B cell (primary cell): ENCODE data around the gene ULBP1. TPM values are rescaled to one million over a fixed set of nuclear protein-coding genes. Genes with fewer than 3 reads are reported as not detected.

Experiments used
- ATAC-seq: fragments of 200-7000 bp; cut with Tn5 transposase; one replicate; pipeline ENCODE4 v1.10.0; 2021; ENCODE audit warnings: low read depth, mild to moderate bottlenecking, moderate number of reproducible peaks, moderate library complexity
- CTCF ChIA-PET: fragments of 350-600 bp; sonication (Branson Sonifier 250); formaldehyde crosslinking; loops from one replicate; lab custom pipeline; 2021; ENCODE audit warnings: antibody characterized with exemption, inconsistent platforms; lab: Charles Lee
- POLR2A ChIA-PET: fragments of 350-600 bp; sonication (Branson Sonifier 250); formaldehyde crosslinking; loops from one replicate; lab custom pipeline; 2021; ENCODE audit warnings: antibody characterized with exemption; lab: Charles Lee
- DNase-seq: peaks from one replicate; pipeline ENCODE4 v3.0.0; 2013
- H2AFZ ChIP-seq: 2 replicates; pipeline ENCODE4 v1.6.1; 2012; ENCODE audit warnings: mild to moderate bottlenecking, low read depth, low read length; ENCODE audit not compliant: insufficient read depth, poor library complexity, severe bottlenecking
- H3K27ac ChIP-seq, 2 donors: 1 replicate in 1 of 2; 2 replicates in 1 of 2; pipeline ENCODE4 v1.5.1; 2012 to 2013; ENCODE audit warnings: low read length in 2 of 2, mild to moderate bottlenecking in 2 of 2, moderate library complexity in 1 of 2
- H3K27me3 ChIP-seq, 4 experiments: fragments of 200-600 bp in 1 of 4; sonication (generic) in 1 of 4; replicated peaks in 1 of 4; 1 replicate in 2 of 4; 2 replicates in 2 of 4; pipeline versions ENCODE4 v1.6.1 to v1.7.0; 2013 to 2016; ENCODE audit warnings: low read length in 3 of 4, mild to moderate bottlenecking in 2 of 4, mixed read lengths in 1 of 4, moderate library complexity in 1 of 4; ENCODE audit not compliant: insufficient read depth in 4 of 4, control insufficient read depth in 3 of 4; ENCODE audit errors: control extremely low read depth in 1 of 4
- H3K36me3 ChIP-seq, 2 experiments: replicated peaks in 1 of 2; 1 replicate in 1 of 2; 2 replicates in 1 of 2; pipeline versions ENCODE4 v1.6.1 to v1.7.1; 2013; ENCODE audit warnings: low read length in 1 of 2; ENCODE audit not compliant: insufficient read depth in 2 of 2, control insufficient read depth in 1 of 2; ENCODE audit errors: control extremely low read depth in 1 of 2, extremely low read depth in 1 of 2
- H3K4me1 ChIP-seq, 2 donors: fragments of 200-600 bp in 1 of 2; sonication (generic) in 1 of 2; 1 replicate in 1 of 2; 2 replicates in 1 of 2; pipeline versions ENCODE4 v1.5.1 to v1.6.1; 2013 to 2017; ENCODE audit warnings: low read length in 2 of 2; ENCODE audit not compliant: control insufficient read depth in 2 of 2, insufficient read depth in 2 of 2
- H3K4me2 ChIP-seq: replicated peaks from 2 replicates; pipeline ENCODE3; 2012; ENCODE audit warnings: mild to moderate bottlenecking, low read depth, low read length; ENCODE audit not compliant: poor library complexity, severe bottlenecking
- H3K4me3 ChIP-seq, 5 experiments: fragments of 200-600 bp in 1 of 5; sonication (generic) in 1 of 5; 1 replicate in 3 of 5; 2 replicates in 2 of 5; pipeline versions ENCODE4 v1.5.1 to v1.7.0; 2011 to 2016; ENCODE audit warnings: low read length in 4 of 5, mild to moderate bottlenecking in 4 of 5, low read depth in 2 of 5, control low read depth in 1 of 5, moderate library complexity in 1 of 5; ENCODE audit not compliant: insufficient read depth in 1 of 5; ENCODE audit errors: control extremely low read depth in 1 of 5, extremely low read depth in 1 of 5
- H3K79me2 ChIP-seq: fragments of 200-600 bp; sonication (generic); one replicate; pipeline ENCODE4 v1.6.0; 2016; ENCODE audit warnings: low read length; ENCODE audit not compliant: control insufficient read depth, insufficient read depth
- H3K9ac ChIP-seq: fragments of 200-600 bp; sonication (generic); 2 replicates; pipeline ENCODE4 v1.6.1; 2017; ENCODE audit warnings: mild to moderate bottlenecking, low read length, moderate library complexity
- H3K9me3 ChIP-seq, 3 donors: one replicate each; pipeline versions ENCODE4 v1.6.1 to v1.7.1; 2013; ENCODE audit warnings: low read length in 2 of 3; ENCODE audit not compliant: control insufficient read depth in 2 of 3, insufficient read depth in 1 of 3; ENCODE audit errors: control extremely low read depth in 1 of 3
- H4K20me1 ChIP-seq: 2 replicates; pipeline ENCODE4 v1.6.0; 2012; ENCODE audit warnings: mild to moderate bottlenecking, low read length; ENCODE audit not compliant: insufficient read depth, control insufficient read depth, poor library complexity, severe bottlenecking
- H3K27ac Mint-ChIP-seq: one replicate; pipeline ENCODE4 v1.8.0; 2021; ENCODE audit warnings: mixed read lengths
- H3K27me3 Mint-ChIP-seq: one replicate; pipeline ENCODE4 v1.8.0; 2021; ENCODE audit warnings: mixed read lengths
- H3K4me1 Mint-ChIP-seq: one replicate; pipeline ENCODE4 v1.8.0; 2021; ENCODE audit warnings: mixed read lengths
- H3K4me3 Mint-ChIP-seq: one replicate; pipeline ENCODE4 v1.8.0; 2021; ENCODE audit warnings: mixed read lengths
- H3K9me3 Mint-ChIP-seq: one replicate; pipeline ENCODE4 v1.8.0; 2022; ENCODE audit warnings: mixed read lengths; ENCODE audit not compliant: insufficient read depth
- EZH2 ChIP-seq: IDR thresholded peaks from 2 replicates; pipeline ENCODE4 v1.6.1; 2012; ENCODE audit warnings: borderline replicate concordance, low read depth, mild to moderate bottlenecking, moderate library complexity, low read length; ENCODE audit not compliant: insufficient read depth, poor library complexity, severe bottlenecking
- WGBS: methylation state at CpG from one replicate; pipeline ENCODE4 v1.1.5; 2013; ENCODE audit warnings: missing lambda C conversion rate; ENCODE audit not compliant: insufficient coverage; 5-methylcytosine and 5-hydroxymethylcytosine counted together
- intact Hi-C: fragments of 100-400 bp; cut with micrococcal nuclease; formaldehyde crosslinking; loops from one replicate; pipeline ENCODE4 v1.10.0; 2022
- polyA plus RNA-seq: library from polyadenylated mRNA; depleted of rRNA; stranded (reverse); fragments of >200 nt; gene quantifications from 2 replicates; pipeline ENCODE4 v1.2.3, GENCODE V29; 2012
- total RNA-seq, 2 donors: library from RNA; stranded (reverse); fragments of 120-200 nt in 1 of 2; gene quantifications; 1 replicate in 1 of 2; 2 replicates in 1 of 2; pipeline versions ENCODE4 v1.2.3 to v1.2.4, GENCODE V29; 2013 to 2022
- TF ChIP-seq, protein P1 (sequence below): fragments of 200-600 bp; IDR thresholded peaks from one replicate; pipeline ENCODE4 v1.8.0; 2022; ENCODE audit warnings: antibody characterized with exemption, mild to moderate bottlenecking

Gene ULBP1
- total and polyA plus RNA-seq, 2 donors (not counting 1 experiment from before 2014, with no cell fraction given), result 0.04 to 0.12 TPM

DNA sequence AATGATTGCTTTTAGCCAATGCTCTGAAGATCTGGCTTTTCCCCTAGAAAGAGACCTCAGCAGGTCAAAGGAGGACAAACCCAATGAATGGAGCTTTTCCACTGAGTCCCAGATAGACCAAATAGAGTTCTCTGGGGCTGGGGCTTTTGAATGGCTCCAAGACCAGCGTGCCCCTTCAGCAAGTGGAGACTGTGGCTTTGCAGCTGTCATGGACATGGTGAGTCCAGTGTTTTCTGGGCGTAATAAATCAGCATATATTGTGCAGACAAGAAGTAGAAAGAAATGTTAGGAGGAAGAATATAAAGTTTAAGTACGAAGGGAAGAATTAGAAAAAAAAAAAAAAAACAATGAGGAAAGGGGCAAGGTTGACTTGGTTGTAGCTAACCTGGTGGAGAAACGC, 28.1 kb downstream of the ULBP1 start:
- H3K4me2 ChIP-seq, result no peak overlapping the region
- H4K20me1 ChIP-seq, result peaks cover 5% of the 10 kb centered on the region
- peaks cover 0 to 78% (median 56%) of the 10 kb centered on the region in 4 experiments for H3K27me3 ChIP-seq
- H3K36me3 ChIP-seq, result no peaks in the 10 kb centered on the region
- DNase-seq (no peak), ATAC-seq (no peak)
- Mint-ChIP-seq H3K27ac (no peak overlapping the region), H3K9me3 (no peaks in the 10 kb centered on the region), H3K4me1 (peaks cover 31% of the 10 kb centered on the region), H3K27me3 (peaks cover 73% of the 10 kb centered on the region), H3K4me3 (peak overlapping the region; percentile 90)
- intact Hi-C loops, result loop anchor here (2.0 kb wide), 1 partner anchor 13 kb away; no protein-coding TSS in a partner anchor
- CTCF ChIA-PET, result interaction anchor here (2.4 kb wide), 1 partner anchor 25 kb away, joined by 8 read pairs; no protein-coding TSS in a partner anchor
- POLR2A ChIA-PET, result no interaction called here
- WGBS, result 36% methylated on average over 4 of the region's 4 CpGs
- H3K79me2 ChIP-seq, result no peaks in the 10 kb centered on the region
- H3K9ac ChIP-seq, result no peak overlapping the region
- H3K9me3 ChIP-seq, result peaks cover 0 to 36% (median 13%) of the 10 kb centered on the region in 3 donors
- peaks cover 29 to 38% of the 10 kb centered on the region in 2 donors for H3K4me1 ChIP-seq
- no peak overlapping the region for H2AFZ ChIP-seq
- H3K4me3 ChIP-seq, result no peak overlapping the region
- H3K27ac ChIP-seq, result no peak overlapping the region
- TF ChIP-seq EZH2, result no peak
- TF ChIP-seq, protein P1, sequence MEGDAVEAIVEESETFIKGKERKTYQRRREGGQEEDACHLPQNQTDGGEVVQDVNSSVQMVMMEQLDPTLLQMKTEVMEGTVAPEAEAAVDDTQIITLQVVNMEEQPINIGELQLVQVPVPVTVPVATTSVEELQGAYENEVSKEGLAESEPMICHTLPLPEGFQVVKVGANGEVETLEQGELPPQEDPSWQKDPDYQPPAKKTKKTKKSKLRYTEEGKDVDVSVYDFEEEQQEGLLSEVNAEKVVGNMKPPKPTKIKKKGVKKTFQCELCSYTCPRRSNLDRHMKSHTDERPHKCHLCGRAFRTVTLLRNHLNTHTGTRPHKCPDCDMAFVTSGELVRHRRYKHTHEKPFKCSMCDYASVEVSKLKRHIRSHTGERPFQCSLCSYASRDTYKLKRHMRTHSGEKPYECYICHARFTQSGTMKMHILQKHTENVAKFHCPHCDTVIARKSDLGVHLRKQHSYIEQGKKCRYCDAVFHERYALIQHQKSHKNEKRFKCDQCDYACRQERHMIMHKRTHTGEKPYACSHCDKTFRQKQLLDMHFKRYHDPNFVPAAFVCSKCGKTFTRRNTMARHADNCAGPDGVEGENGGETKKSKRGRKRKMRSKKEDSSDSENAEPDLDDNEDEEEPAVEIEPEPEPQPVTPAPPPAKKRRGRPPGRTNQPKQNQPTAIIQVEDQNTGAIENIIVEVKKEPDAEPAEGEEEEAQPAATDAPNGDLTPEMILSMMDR, result no peak

DNA sequence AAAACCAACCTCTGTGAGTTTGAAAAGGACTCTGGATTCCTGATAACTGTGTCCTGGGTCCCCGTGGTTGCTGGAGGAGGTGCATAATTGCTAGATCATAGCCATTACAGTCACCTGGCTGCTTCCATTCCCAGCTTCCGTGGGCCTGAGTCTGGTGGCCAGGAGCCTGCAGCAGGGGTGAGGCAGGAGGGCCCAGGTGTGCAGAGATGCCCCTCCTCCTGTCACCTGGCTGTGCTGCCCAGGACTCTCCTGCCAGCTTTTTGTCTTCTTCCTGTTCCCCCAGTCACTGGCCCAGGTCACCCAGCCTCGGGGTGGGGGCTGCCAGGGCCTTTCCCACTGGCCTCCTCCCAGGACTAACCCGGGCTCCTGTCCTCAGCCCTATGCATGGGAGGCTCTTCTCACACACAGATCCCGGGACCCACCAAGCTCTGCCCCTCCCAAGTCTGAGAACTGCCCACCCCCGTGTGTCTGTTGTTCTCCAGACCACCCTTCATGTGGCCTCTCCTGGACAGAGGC, 31.6 kb downstream of the ULBP1 start:
- ChIA-PET CTCF (no interaction called here), POLR2A (no interaction called here)
- Mint-ChIP-seq H3K4me3 (no peak overlapping the region), H3K27ac (no peak overlapping the region), H3K4me1 (peaks cover 15% of the 10 kb centered on the region), H3K9me3 (no peaks in the 10 kb centered on the region), H3K27me3 (peaks cover 53% of the 10 kb centered on the region)
- WGBS, result 86% methylated on average over 6 of the region's 6 CpGs
- peaks cover 5% of the 10 kb centered on the region for H4K20me1 ChIP-seq
- no peak overlapping the region for H3K27ac ChIP-seq
- no peaks in the 10 kb centered on the region for H3K36me3 ChIP-seq
- no peak overlapping the region for H3K4me3 ChIP-seq
- no peak overlapping the region for H3K4me2 ChIP-seq
- DNase-seq, result no peak
- intact Hi-C loops, result no loop called here
- ATAC-seq, result no peak
- H3K4me1 ChIP-seq, result peaks cover 15 to 21% of the 10 kb centered on the region in 2 donors
- H3K9ac ChIP-seq, result no peak overlapping the region
- no peak overlapping the region for H2AFZ ChIP-seq
- TF ChIP-seq, protein P1, result no peak
- no peak for TF ChIP-seq EZH2
- no peaks in the 10 kb centered on the region for H3K79me2 ChIP-seq
- peaks cover 0 to 8% (median 0%) of the 10 kb centered on the region in 3 donors for H3K9me3 ChIP-seq
- H3K27me3 ChIP-seq, result peaks cover 0 to 50% (median 25%) of the 10 kb centered on the region in 4 experiments
